Keratinocyte (primary cell): ENCODE data around the gene DNAJB14. TPM values are rescaled to one million over a fixed set of nuclear protein-coding genes. Genes with fewer than 3 reads are reported as not detected.
A peak's percentile ranks its signal among the peaks of the same experiment; 100 is the strongest.

Source experiments
- DNase-seq: peaks from one replicate; pipeline ENCODE4 v3.0.0-alpha.2; 2011; ENCODE audit warnings: low read depth, missing footprints, low spot score
- FAIRE-seq: peaks from 2 replicates; lab custom pipeline; 2011; peaks lifted over from hg19 to GRCh38; lab: Jason Lieb, UNC
- H2AFZ ChIP-seq: 2 replicates; pipeline ENCODE4 v1.6.0; 2012; ENCODE audit warnings: low read length, control low read depth, inconsistent platforms; ENCODE audit not compliant: control insufficient read depth
- H3K27ac ChIP-seq: 2 replicates; pipeline ENCODE4 v1.5.1; 2011; ENCODE audit warnings: low read length; ENCODE audit not compliant: control insufficient read depth, insufficient read depth
- H3K27me3 ChIP-seq: 3 replicates; pipeline ENCODE4 v1.6.0; 2011; ENCODE audit warnings: low read length; ENCODE audit not compliant: control insufficient read depth, insufficient read depth; ENCODE audit errors: extremely low read depth
- H3K36me3 ChIP-seq, 2 experiments: 2 replicates in 1 of 2; 3 replicates in 1 of 2; pipeline ENCODE4 v1.5.1; 2011; ENCODE audit warnings: low read length in 2 of 2, mild to moderate bottlenecking in 1 of 2; ENCODE audit not compliant: control insufficient read depth in 2 of 2, insufficient read depth in 2 of 2; ENCODE audit errors: extremely low read depth in 1 of 2
- H3K4me1 ChIP-seq: 3 replicates; pipeline ENCODE4 v1.5.1; 2011; ENCODE audit warnings: low read length; ENCODE audit not compliant: control insufficient read depth, insufficient read depth; ENCODE audit errors: extremely low read depth
- H3K4me2 ChIP-seq: 3 replicates; pipeline ENCODE4 v1.6.0; 2011; ENCODE audit warnings: low read depth, low read length; ENCODE audit not compliant: control insufficient read depth, insufficient read depth; ENCODE audit errors: extremely low read depth
- H3K4me3 ChIP-seq, 3 experiments: fragments of 200-600 bp in 1 of 3; sonication (generic) in 1 of 3; 2 replicates in 2 of 3; 3 replicates in 1 of 3; pipeline ENCODE4 v1.5.1; 2011 to 2016; ENCODE audit warnings: low read length in 3 of 3, mild to moderate bottlenecking in 3 of 3, control low read depth in 2 of 3, inconsistent platforms in 1 of 3, low read depth in 1 of 3, mixed read lengths in 1 of 3, mixed run types in 1 of 3, moderate library complexity in 1 of 3; ENCODE audit not compliant: control insufficient read depth in 2 of 3, insufficient read depth in 2 of 3; ENCODE audit errors: extremely low read depth in 1 of 3
- H3K79me2 ChIP-seq: 2 replicates; pipeline ENCODE4 v1.6.0; 2012; ENCODE audit warnings: low read length; ENCODE audit not compliant: control insufficient read depth, insufficient read depth
- H3K9ac ChIP-seq: 3 replicates; pipeline ENCODE4 v1.6.0; 2011; ENCODE audit warnings: low read length; ENCODE audit not compliant: control insufficient read depth, insufficient read depth; ENCODE audit errors: extremely low read depth
- H3K9me1 ChIP-seq: 3 replicates; pipeline ENCODE4 v1.6.0; 2011; ENCODE audit warnings: low read length; ENCODE audit not compliant: control insufficient read depth, insufficient read depth; ENCODE audit errors: extremely low read depth
- H3K9me3 ChIP-seq: 2 replicates; pipeline ENCODE4 v1.5.1; 2012; ENCODE audit warnings: low read depth, low read length; ENCODE audit not compliant: control insufficient read depth
- H4K20me1 ChIP-seq: 3 replicates; pipeline ENCODE4 v1.6.0; 2011; ENCODE audit warnings: low read length; ENCODE audit not compliant: control insufficient read depth, insufficient read depth; ENCODE audit errors: extremely low read depth
- EZH2 ChIP-seq: IDR thresholded peaks from one replicate; pipeline ENCODE4 v1.6.1; 2012; ENCODE audit warnings: inconsistent platforms, mild to moderate bottlenecking, low read length, moderate library complexity
- dilution Hi-C: fragments of 300-500 bp; cut with MboI; formaldehyde crosslinking; loops from one replicate; pipeline ENCODE4 v1.7.0; 2020; ENCODE audit warnings: low sequenced_read_pairs; ENCODE audit not compliant: extremely low pct_ligation_motif_present
- polyA plus RNA-seq, 5 experiments: library from polyadenylated mRNA; depleted of rRNA in 3 of 5; stranded (reverse) in 3 of 5; stranded (forward) in 1 of 5; unstranded in 1 of 5; fragments of >200 nt; gene quantifications; 1 replicate in 1 of 5; 2 replicates in 3 of 5; 3 replicates in 1 of 5; pipeline versions ENCODE4 v1.2.1 to v1.2.3, GENCODE V29; 2011 to 2012; ENCODE audit warnings: missing spikeins in 2 of 5, low read depth in 1 of 5, low replicate concordance in 1 of 5
- TF ChIP-seq, protein P1 (sequence below), 3 experiments: IDR thresholded peaks in 1 of 3; conservative IDR thresholded peaks in 1 of 3; optimal IDR thresholded peaks in 1 of 3; 2 replicates in 2 of 3; 3 replicates in 1 of 3; pipeline versions ENCODE3 to v1.5.1; 2011; ENCODE audit warnings: low read length in 3 of 3, mild to moderate bottlenecking in 3 of 3, moderate library complexity in 2 of 3, control low read depth in 1 of 3, inconsistent platforms in 1 of 3; ENCODE audit not compliant: insufficient read depth in 2 of 3; ENCODE audit errors: extremely low read depth in 1 of 3

The DNAJB14 gene
- polyA plus RNA-seq, 1 donor (not counting 4 experiments of a cell fraction or from before 2014, with no cell fraction given), result 17.9 TPM

GRCh38 chr4:99945718-99946355 lies 581 bp downstream of the DNAJB14 start:
- H3K4me2 ChIP-seq, result peak overlapping the region; percentile 97
- DNase-seq, result no peak
- no peaks in the 10 kb centered on the region for H3K27me3 ChIP-seq
- peaks cover 32% of the 10 kb centered on the region for H3K4me1 ChIP-seq
- H3K9me3 ChIP-seq, result no peaks in the 10 kb centered on the region
- no peaks in the 10 kb centered on the region for H3K9me1 ChIP-seq
- TF ChIP-seq, protein P1, sequence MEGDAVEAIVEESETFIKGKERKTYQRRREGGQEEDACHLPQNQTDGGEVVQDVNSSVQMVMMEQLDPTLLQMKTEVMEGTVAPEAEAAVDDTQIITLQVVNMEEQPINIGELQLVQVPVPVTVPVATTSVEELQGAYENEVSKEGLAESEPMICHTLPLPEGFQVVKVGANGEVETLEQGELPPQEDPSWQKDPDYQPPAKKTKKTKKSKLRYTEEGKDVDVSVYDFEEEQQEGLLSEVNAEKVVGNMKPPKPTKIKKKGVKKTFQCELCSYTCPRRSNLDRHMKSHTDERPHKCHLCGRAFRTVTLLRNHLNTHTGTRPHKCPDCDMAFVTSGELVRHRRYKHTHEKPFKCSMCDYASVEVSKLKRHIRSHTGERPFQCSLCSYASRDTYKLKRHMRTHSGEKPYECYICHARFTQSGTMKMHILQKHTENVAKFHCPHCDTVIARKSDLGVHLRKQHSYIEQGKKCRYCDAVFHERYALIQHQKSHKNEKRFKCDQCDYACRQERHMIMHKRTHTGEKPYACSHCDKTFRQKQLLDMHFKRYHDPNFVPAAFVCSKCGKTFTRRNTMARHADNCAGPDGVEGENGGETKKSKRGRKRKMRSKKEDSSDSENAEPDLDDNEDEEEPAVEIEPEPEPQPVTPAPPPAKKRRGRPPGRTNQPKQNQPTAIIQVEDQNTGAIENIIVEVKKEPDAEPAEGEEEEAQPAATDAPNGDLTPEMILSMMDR (optimal IDR thresholded peaks at IDR 0.05 in 1 of 3, IDR thresholded peaks at IDR 0.05 in 1 of 3, conservative IDR thresholded peaks at IDR 0.05 in 1 of 3; ENCODE audit: extremely low read depth in 1 of 3, insufficient read depth in 2 of 3, low read length in 3 of 3), result no peak
- no peak for TF ChIP-seq EZH2
- peak; percentile 48 for FAIRE-seq
- peak overlapping the region; percentile 77 for H3K27ac ChIP-seq
- peak overlapping the region; percentile 82 for H3K9ac ChIP-seq
- H4K20me1 ChIP-seq, result peaks cover 3% of the 10 kb centered on the region
- H3K4me3 ChIP-seq, result peak overlapping the region; percentile 85 to 89 (median 86)
- dilution Hi-C loops, result no loop called here
- H2AFZ ChIP-seq, result peak overlapping the region; percentile 86
- H3K79me2 ChIP-seq, result peaks cover 76% of the 10 kb centered on the region
- H3K36me3 ChIP-seq, result peaks cover 1 to 16% of the 10 kb centered on the region in 2 experiments

DNA sequence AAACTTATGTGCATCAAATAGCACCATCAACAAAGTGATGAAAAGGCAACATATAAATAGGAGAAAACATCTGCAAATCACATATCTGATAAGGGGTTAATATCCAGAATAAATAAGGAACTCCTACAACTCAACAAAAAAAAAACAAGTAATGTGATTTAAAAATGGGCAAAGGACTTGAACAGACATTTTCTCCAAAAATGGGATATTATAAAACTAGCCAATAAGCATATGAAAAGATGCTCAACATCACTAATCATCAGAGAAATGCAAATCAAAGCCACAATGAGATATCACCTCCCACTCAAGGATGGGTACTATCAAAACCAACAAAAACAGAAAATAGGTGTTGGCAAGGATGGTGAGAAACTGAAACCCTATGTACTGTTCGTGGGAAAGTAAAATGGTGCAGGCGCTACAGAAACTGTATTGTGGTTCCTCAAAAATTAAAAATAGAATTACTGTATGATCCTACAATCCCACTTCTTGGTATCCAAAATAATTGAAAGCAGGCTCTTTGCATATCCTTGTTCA lies 2.4 kb downstream of the DNAJB14 start:
- H3K27ac ChIP-seq, result no peak overlapping the region
- no peak overlapping the region for H3K4me2 ChIP-seq
- DNase-seq (no peak), FAIRE-seq (no peak)
- H4K20me1 ChIP-seq, result peaks cover 3% of the 10 kb centered on the region
- no peak overlapping the region for H3K9ac ChIP-seq
- TF ChIP-seq, protein P1 (optimal IDR thresholded peaks at IDR 0.05 in 1 of 3, IDR thresholded peaks at IDR 0.05 in 1 of 3, conservative IDR thresholded peaks at IDR 0.05 in 1 of 3; ENCODE audit: extremely low read depth in 1 of 3, insufficient read depth in 2 of 3, low read length in 3 of 3), result no peak
- no peak for TF ChIP-seq EZH2
- no peaks in the 10 kb centered on the region for H3K27me3 ChIP-seq
- no peak overlapping the region for H2AFZ ChIP-seq
- H3K36me3 ChIP-seq, result peaks cover 1 to 20% of the 10 kb centered on the region in 2 experiments
- no peaks in the 10 kb centered on the region for H3K9me1 ChIP-seq
- peaks cover 84% of the 10 kb centered on the region for H3K79me2 ChIP-seq
- peaks cover 31% of the 10 kb centered on the region for H3K4me1 ChIP-seq
- H3K4me3 ChIP-seq, result no peak overlapping the region
- no peaks in the 10 kb centered on the region for H3K9me3 ChIP-seq
- dilution Hi-C loops, result no loop called here
